ENCODE measurements around the gene FLT3.

FLT3 gene

DNA sequence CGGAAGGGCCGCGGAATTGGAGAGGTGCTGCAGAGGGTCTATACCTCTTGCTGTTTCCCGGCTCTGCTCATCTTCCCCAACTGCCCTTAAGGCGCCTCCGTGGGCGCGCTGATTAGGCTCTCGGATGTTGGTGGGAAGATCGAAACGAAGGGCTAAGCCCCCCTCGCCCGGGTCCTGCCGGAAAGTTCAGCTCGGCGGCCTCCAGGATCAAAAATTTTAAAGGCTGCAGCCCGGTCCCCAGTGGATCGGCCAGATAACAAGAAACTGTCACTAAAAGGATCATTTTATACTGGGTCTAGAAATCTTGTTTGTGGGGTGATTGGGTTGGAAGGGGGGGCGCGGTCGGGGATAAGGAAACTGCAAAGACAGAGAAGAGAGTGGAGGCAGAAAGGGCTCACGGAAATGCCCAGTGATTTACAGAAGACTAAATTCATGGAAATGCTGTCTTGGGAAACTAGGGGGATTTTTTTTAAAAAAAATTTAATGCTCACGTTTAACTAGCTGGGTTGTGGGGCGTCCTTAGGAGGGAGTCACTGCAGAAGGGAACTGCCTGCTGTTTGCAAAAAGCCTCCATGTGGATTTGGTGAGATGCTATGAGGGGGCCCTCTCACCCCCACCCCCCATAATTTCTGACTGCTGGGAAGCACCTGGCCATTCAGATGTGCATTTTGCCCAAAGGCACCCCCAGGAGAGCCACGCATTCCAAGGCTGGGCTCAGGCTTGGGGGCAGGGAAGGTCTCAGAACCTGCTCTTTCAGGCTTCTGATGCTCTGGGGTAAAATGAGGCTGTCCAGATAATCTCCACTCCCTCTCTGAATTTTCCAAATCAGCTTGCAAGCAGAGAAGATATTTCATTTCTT is 138.9 kb downstream of the FLT3 start:
- Histone ChIP-seq H3K9me3 (no peaks in the 10 kb centered on the region), H3K27me3 (peaks cover 96% of the 10 kb centered on the region), H3K4me1 (no peaks in the 10 kb centered on the region), H3K4me3 (ENCODE audit: low read depth, low read length) (no peak overlapping the region), H3K36me3 (no peaks in the 10 kb centered on the region)
- TF ChIP-seq, protein P1, sequence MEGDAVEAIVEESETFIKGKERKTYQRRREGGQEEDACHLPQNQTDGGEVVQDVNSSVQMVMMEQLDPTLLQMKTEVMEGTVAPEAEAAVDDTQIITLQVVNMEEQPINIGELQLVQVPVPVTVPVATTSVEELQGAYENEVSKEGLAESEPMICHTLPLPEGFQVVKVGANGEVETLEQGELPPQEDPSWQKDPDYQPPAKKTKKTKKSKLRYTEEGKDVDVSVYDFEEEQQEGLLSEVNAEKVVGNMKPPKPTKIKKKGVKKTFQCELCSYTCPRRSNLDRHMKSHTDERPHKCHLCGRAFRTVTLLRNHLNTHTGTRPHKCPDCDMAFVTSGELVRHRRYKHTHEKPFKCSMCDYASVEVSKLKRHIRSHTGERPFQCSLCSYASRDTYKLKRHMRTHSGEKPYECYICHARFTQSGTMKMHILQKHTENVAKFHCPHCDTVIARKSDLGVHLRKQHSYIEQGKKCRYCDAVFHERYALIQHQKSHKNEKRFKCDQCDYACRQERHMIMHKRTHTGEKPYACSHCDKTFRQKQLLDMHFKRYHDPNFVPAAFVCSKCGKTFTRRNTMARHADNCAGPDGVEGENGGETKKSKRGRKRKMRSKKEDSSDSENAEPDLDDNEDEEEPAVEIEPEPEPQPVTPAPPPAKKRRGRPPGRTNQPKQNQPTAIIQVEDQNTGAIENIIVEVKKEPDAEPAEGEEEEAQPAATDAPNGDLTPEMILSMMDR (IDR thresholded peaks at IDR 0.05; ENCODE audit: low read depth, low read length) = no peak
- no peak for DNase-seq

DNA sequence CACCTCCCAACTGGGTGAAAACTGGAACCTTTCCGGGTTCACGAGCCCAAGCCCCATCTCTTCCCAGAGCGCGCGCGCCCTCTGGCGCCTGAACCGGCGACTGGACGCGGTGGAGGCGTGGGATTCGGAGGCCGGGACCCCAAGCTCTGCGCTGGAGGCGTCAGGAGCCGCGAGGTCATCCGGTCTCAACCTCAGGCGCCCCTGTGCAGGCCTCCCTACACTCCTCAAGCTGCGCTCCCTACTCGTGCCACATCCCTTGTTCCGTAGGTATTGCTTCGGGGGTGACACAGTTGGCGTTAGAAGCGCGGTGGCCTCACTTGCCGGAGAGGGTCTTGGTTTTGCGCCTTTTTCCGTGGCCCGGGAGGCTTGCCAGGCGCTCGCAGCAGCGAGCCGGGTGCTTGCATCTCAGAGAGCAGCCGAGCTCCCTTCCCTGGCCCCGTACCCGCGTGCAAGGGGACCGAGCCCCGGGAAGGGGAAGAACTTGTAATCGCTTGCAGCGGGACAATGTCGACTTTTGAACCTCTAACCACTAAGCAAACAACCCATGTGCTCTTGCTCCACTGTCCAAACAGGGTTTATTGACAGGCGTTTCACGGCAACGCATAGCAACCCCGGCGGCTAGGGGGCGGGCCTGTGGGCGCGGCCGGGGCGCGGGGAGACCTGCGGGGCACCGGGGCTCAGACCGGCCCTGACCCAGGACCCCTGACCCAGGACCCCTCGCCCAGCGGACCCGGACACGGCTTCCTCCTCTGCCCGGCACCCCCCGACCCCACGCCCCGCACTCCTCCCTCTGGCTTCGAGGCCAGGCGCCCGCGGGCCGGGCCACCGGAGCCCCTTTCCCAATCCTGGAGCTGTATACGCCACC is 139.8 kb downstream of the FLT3 start:
- no peak for DNase-seq
- Histone ChIP-seq H3K36me3 (no peaks in the 10 kb centered on the region), H3K27me3 (peaks cover 96% of the 10 kb centered on the region), H3K4me1 (no peaks in the 10 kb centered on the region), H3K9me3 (no peaks in the 10 kb centered on the region), H3K4me3 (ENCODE audit: low read depth, low read length) (no peak overlapping the region)
- TF ChIP-seq, protein P1 (IDR thresholded peaks at IDR 0.05; ENCODE audit: low read depth, low read length) = peak; percentile 40

DNA sequence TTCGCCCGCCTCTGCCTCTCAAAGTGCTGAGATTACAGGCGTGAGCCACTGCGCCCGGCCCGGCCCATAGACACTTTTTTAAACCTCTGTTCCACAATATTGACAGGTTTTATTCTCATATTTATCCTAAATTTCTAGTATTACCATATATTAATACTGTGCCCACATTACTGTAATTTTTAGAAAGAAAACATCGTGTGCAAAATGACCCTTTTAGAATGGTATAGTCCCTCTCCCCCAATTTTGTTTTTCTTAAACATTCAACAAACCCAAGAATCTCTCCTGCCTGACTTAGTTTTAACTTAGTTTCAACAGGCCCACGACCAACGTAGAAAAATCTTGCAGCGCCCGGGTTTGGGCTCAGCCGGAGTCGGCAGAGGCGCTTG is 140.4 kb downstream of the FLT3 start:
- TF ChIP-seq, protein P1 (IDR thresholded peaks at IDR 0.05; ENCODE audit: low read depth, low read length) = no peak

DNA sequence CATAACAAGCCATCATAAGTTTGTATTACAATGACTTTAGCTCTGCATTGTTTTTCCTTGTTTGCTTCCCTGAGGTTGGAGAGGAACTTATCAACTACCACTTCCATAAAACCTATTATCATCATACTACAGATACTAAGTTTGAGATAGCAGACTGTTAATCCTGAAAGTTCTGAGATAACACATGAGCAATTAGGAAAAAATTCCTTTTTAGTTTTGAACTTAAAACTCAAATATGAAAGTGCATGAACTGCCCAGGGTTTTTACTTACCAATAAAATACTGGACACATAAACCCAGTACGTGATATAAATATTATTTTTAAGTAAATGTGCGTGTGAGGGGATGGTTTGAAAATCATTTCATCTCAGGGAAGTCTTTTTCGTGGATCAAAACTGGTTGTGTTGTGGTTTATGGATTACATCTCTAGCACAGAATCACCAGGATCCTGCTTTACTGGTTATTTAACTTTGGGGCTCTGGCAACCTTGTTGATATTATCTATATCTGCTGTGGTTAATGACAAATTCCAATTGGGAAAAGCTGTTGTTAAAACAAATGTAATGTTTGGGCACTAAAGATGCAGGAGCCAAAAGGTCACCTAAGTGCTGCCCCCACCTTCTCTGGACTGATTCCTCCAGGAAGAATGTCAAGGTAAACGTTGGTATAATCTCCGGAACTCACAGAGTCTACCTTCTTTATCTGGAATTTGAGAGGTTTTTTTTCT is 143.6 kb downstream of the FLT3 start:
- no peak for DNase-seq
- Histone ChIP-seq H3K9me3 (no peaks in the 10 kb centered on the region), H3K4me3 (ENCODE audit: low read depth, low read length) (no peak overlapping the region), H3K36me3 (no peaks in the 10 kb centered on the region), H3K27me3 (peaks cover 97% of the 10 kb centered on the region), H3K4me1 (no peaks in the 10 kb centered on the region)
- TF ChIP-seq, protein P1 (IDR thresholded peaks at IDR 0.05; ENCODE audit: low read depth, low read length) = no peak

More for the DNA sequence above, 140.4 kb downstream of the FLT3 start:
- H3K9me3 ChIP-seq = no peaks in the 10 kb centered on the region
- DNase-seq = no peak
- H3K4me3 ChIP-seq (ENCODE audit: low read depth, low read length) = no peak overlapping the region
- H3K4me1 ChIP-seq = no peaks in the 10 kb centered on the region
- no peaks in the 10 kb centered on the region for H3K36me3 ChIP-seq
- peaks cover 96% of the 10 kb centered on the region for H3K27me3 ChIP-seq

DNA sequence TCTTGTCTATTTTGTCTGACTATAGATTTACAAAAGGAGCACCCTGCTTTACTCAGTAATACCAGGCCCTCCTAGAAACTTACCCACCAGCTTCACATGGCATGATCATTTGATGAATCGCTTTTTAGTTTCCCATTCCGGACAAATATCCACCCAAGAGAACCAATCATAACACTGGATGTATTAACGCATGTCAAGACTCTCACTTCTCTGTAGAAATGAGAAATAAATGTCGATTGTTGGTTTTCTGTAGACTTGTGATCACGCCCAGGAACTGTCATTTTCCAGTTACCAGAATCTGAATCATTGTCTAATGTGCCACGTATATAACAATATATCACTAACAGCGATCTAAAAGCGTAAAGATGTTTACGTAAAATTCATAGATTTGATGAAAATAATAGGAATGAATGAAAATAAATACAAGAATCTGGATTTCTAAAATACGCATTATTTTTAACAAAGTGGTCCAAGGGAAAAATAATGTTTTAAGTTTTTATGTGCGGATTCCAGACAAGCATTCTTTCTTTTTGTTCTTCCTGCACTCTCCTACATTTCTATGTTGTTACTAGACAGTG is 145.3 kb downstream of the FLT3 start:
- Histone ChIP-seq H3K27me3 (peaks cover 92% of the 10 kb centered on the region), H3K36me3 (no peaks in the 10 kb centered on the region), H3K4me3 (ENCODE audit: low read depth, low read length) (no peak overlapping the region), H3K4me1 (no peaks in the 10 kb centered on the region), H3K9me3 (no peaks in the 10 kb centered on the region)
- TF ChIP-seq, protein P1 (IDR thresholded peaks at IDR 0.05; ENCODE audit: low read depth, low read length) = no peak
- no peak for DNase-seq
